COR-L47 (cell line): ENCODE data around the gene FASTKD2.
A peak's percentile ranks its signal among the peaks of the same experiment; 100 is the strongest.
"Not testable (repeated sequence)": the region's sequence is repeated elsewhere in the genome, so short reads cannot be mapped to it uniquely, and the experiment has no call there.

Experiments
- DNase-seq: peaks from one replicate; lab custom pipeline; 2025; lab: John Stamatoyannopoulos, UW

The FASTKD2 gene

DNA sequence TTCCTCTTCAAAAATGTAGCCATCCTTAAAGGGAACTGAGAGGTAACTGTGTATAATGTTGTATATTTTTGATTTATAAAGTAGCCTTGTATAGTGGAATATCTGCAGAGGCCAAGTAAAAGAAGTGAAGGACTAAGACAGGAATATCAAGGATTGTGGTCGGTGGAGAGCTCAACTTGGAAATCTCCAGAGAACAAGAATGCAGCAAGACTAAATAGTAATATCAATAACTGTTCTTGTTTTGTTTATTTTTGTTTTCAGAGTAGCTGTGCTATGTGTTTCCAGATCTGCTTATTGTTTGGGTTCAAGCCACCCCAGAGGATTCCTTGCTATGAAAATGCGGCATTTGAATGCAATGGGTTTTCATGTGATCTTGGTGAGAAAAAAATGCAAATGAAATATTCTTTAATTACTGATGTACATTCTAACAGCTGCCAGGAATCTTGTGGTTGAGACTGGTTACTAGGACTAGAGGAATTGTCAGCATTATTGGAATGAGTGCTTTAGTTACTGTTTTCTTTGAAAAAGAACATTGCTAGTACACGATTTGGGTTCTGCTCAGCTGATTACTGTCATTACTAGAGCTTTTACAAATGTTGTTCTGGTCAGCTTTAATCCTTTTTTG, 25.0 kb downstream of the FASTKD2 start:
- DNase-seq = no peak

DNA sequence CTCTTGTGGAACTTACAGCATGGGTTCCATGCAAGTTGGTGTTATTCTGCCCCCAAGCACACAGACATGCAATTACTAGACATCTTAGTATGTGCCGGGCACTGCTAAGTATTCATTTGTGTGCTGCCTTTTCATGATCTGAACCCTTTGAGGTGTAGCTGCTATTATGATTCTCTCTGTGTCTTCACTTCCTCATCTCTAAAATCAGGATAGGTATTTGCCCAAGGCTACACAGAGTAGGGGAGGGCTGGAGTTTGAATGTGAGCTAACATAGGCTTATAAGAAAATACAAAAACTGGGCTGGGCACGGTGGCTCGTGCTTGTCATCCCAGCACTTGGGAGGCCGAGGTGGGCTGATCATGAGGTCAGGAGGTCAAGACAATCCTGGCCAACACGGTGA, 27.2 kb downstream of the FASTKD2 start:
- DNase-seq = no peak

DNA sequence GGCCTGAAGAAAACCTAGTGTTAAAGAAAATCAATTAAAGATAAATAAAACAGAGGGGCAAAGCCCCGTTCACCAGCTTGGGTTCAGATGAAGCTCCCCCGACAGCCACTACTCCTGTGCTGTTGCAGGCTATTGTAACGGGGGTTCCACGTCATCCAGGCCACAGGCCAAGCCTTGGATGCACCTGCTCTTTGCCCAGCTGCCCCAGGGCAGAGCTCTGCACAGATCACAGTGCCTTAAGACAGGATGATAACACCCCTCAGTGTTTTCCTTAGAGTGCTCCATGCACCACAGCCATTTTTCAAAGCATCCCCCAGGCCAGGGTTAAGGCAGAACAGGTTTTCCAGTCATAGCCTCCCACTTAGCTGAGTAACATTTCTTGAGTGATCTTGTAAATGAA, 32.0 kb downstream of the FASTKD2 start:
- DNase-seq = no peak

DNA sequence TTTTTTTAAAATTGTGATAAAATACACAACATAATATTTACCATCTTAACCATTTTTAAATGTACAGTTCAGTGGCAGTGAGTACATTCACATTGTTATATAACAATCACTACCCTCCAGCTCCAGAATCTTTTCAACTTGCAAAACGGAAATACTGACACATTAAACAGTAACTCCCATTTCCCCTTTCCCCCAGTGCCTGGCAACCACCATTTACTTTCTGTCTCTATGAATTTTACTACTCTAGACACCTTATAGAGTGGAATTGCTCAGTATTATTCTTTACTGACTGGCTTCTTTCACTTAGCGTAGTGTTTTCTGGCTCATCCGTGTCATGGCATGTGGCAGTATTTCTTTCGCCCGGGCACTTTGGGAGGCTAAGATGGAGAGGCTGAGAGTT, 32.6 kb downstream of the FASTKD2 start:
- DNase-seq = no peak

DNA sequence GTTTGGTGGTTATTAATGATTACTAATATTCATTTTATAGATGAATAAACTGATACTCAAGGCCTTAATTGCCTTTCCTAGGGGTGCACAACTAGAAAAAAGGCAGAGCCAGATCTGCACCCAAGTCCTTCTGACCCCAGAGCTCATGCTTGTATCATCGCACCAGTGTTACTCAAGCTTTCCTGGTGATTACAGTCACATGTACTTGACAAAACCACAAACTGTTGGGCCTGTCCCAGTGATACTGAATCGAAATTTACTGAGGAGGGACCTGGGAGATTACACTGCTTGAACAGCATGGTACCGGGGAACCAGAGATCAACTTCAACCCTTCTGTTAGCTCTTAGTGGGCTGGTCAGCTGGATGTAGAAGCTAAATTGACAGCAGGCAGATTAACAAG, 33.7 kb downstream of the FASTKD2 start:
- no peak for DNase-seq

DNA sequence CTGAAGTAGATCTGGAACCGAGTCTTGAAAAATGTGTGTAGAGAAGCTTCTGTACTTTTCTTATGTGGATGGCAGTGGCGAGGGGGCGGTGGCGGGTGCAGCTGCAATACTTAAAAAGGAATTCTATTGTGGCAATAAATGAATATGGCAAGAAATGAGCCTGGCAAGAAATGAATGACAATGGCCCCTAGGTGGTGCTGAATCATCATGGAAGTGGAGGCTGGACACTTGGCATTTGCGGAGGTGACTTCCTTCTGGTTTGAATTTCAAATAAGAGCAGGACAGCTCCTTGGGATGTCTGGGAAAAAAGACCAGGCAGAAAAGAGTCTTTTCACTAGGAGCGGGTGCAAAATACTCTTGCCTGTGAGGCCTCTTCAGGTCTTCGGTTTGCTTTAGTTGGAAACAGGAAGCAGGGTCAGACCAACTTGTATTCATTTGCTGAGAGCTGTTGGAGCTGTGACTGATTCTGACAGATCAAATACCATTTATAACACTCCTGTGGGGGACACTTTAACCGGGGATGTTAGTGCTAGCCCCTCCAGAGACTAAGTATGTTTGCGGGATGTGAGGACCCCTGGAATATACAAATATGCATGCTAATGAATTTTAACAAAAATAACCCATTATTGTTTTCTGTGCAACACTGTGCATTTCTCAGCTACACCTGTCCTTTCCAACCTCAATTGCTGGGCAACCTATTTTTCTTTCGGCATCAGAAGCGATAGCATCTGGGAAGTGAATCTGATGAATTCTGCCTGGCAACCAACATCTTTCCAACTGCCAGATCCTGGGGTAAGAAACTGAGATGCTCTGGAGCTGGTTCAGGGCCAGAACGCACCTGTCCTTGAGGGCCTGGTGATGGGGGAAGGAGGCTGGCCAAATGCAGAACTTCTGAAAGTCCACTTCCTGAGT, 35.4 kb downstream of the FASTKD2 start:
- peak; percentile 73 for DNase-seq

DNA sequence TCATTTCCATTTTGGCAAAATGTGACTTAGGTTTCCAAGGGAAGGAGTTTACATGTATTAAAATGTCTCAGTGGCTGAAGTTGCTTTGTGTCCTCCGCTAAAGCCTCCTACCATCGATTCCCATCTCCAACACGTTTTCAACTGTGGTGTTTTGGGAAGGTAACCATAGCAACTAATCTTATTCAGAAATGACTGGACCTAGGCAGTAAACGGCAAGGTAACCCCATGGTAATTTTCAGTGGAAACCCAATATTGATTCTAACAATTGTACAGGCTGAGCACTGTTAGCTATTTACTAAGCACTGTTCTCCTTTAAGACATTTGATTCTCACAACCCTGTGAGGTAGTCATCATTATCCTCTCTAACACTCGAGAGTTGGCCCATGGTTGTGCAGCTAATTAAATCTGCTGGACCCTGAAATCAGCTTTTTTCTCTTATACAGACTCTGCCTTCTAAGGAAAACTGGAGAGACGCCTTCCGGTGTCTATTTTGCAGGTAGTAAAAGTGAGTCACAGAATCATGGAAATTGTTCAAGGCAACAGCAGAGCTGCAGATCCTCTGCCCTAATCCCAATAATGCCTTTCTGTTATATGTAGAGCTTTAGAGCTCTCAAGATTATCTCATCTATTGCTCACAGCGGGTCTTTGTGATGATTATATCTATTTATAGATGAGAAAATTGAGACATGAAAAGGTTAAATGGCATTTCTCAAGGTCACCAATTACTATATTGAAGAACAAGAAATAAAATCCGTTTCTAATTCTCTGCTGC, 36.2 kb downstream of the FASTKD2 start:
- no peak for DNase-seq

DNA sequence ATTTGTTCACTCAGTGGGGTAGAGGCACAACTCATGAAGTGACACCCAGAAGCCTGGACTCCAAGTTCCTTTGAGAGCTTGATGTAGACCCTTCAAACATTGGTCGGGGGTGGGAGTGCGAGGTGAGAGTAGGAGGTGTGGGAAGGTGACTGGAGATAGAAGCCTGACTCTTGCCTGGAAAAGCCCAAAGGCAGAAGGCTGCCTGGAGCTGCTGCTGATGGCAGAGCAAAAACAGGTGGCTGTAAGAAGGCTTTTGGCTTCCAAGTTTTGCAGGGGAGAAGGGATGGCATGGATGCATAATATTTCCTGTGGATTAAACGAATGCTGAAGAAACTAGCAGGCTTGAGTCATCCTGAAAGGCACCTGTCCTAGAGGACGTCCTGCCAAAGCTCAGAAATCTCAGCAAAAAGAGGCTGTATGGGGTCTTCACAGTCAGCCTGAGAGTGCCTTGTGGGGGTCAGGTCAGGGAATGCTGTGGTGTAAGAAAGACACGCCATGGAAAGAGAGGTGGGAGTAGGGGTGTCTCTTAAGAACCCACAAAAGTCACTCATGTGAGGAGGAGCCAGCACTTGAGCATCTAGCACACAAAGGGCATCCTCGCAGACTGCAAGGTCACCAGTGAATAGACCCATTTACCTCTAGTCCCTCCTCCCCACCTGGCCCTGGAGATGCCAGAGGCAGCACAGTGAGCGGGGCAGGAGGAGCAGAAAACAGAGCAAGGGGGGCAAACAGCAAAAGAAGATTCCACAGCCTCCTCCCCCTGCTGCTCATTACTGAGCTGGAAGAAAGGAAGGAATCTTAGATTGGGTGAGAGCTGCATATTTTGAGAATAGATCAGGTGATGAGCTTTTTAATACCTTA, 37.5 kb downstream of the FASTKD2 start:
- DNase-seq = no peak

DNA sequence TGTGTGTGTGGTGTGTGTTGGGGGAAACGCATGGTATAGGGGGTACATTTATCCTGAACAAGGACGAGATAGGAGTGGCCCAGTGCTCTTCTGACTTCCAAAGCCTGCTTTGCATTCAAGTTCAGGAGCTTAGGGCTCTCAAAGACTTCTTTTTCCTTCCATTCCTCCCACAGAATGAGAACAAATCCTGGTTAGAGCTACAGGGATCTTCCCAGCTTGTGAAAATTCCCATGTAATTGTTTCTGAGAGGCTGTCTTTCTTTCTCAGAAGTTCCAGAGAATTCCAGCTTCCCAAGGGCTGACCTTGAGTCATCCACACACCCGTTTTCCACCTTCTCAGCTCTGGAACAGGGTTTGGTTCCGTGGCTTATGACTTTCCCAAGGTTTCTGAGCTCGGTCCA, 38.9 kb downstream of the FASTKD2 start:
- no peak for DNase-seq

DNA sequence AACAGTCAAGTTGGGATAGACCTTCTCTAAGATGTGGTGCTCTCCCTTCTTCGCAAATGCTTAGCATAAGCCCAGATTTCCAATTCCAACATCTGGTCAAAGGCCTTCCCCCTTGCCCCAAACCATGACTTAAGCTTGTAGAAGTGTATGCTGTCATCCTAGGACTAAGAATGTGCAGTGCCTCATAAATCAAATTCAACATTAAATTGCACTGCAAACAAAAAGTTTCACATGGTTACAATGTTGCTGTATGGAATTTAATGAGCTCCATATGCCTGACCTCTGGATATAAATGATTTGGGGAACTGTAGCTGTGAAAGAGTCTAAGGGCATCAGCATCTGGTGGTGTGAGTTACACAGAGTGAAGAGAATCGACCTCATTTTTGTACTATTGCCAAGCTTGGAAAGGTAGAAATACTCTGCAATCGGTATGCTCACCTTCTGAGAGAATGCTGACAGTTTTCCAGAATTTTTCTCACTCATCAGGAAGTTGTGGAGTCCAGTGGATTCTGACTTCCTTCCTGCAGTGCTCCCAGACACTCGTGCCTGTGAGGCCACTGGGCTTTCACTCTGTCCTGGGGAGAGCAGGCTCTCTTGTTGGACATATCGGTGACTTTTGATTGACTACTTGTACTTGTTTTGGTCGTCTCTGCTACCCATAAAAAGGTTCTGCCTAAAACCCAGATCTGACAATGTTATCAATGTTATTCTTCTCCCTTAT, 40.6 kb downstream of the FASTKD2 start:
- DNase-seq = no peak

DNA sequence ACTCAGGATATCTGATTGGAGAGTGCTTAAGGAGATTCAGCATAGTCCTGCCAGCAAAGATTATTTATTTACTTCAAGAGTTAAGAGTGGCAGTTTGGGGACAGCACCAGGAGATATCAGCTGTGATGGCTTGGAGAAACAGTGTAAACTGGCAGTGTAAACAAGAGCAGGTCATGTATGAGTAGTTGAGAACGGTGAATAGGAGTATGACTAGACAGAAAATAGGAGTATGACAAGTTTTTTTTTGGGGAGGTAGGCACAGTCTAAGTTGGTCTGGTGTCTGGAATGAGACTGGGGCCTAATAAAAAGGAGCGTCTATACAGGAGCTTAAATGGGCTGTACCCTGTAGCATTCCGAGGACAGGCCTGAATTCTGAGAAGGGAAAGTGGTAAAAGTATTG, 42.2 kb downstream of the FASTKD2 start:
- not testable (repeated sequence) for DNase-seq

DNA sequence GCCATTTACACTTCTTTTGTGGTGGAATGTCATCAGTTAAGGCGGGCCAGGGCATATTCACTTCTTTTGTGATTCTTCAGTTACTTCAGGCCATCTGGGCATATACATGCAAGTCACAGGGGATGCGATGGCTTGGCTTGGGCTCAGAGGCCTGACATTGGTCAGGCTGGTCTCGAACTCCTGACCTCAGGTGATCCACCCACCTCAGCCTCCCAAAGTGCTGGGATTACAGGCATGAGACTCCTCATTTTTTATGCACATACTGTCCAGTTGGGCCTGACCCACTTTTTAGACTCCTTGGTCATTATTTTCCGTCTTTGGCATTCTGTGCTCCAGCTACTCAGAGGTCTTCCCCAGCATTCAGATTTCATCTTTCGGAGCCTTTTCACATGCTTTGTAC, 47.1 kb downstream of the FASTKD2 start:
- DNase-seq = not testable (repeated sequence)

DNA sequence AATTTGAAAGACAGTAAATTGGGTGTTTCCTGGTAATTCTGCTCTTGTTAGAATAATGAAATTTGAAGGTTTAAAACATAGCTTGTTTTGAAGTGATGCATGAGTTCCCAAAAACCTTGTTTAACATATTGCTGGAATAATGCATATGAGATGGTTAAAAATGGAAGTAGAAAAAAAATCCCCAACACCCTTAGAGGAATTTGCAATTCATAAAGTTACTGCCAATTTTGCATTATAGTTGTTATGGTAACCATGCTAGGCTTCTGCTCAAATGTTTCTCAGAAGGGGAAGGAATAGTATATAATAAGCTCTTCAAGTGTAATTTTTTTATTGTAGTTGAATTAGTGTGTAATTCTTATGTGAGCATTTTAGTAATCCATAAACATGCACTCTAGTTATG, 49.1 kb downstream of the FASTKD2 start:
- DNase-seq = no peak

DNA sequence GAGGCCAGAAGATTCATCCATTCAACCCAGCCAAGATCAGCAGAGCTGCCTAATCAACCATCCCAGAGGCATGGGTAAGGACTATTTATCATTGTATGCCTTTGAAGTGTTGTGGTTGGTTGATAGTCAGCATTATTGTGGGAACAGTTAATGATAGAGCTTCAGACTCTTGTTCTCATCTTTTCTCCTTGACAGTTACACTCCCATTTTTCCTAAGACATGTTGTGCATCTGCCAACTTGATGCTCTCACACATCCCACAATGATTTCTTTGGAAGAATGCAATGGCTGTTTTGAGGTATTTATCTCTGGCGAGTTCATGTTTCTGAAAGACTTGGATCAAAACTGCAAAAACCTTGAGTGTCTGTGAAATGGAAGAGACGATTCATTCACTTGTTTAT, 55.4 kb downstream of the FASTKD2 start:
- DNase-seq = no peak

DNA sequence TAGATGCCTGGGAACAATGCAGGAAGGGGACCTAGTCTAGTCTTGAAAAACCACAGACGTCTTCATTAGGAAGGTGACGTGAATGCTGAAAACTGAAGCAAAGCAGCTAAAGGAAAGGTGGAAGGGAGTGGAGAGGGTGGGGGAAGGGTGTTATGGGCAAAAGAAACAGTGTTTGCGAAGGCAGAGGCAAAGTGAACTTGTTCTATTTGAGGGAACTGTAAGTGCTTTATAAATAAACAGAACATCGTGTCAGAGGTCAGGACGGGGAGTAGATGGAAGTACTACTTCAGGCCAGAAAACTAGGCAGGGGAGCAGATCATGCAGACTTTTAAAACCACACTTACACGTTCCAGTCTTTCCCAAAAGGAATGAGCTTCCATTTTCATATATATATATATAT, 57.8 kb downstream of the FASTKD2 start:
- DNase-seq = no peak

DNA sequence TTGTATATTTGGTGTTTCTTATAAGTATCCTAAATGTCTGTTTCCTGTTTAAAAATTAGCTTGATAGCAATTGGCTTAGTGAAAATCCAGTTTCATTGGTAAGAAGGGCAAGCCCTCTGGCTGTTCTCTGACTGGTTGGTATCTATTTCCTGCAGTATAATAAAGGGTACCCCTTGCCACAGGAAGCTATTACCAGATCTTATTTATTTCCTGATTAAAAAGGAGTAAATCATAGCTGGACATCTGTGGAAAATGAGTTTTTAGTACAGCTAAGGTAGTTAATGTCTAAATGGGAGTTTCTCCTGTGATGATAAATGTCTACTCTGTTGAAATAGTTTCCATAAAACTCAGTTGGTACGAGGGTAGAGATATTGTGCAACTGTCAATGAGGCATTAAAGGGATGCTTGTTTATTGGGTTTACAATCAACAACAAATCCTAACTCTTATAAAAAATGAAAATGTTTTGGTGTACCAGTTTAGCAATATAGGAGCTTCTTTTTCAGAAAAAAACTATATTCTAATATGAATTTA, 58.7 kb downstream of the FASTKD2 start:
- DNase-seq = no peak

DNA sequence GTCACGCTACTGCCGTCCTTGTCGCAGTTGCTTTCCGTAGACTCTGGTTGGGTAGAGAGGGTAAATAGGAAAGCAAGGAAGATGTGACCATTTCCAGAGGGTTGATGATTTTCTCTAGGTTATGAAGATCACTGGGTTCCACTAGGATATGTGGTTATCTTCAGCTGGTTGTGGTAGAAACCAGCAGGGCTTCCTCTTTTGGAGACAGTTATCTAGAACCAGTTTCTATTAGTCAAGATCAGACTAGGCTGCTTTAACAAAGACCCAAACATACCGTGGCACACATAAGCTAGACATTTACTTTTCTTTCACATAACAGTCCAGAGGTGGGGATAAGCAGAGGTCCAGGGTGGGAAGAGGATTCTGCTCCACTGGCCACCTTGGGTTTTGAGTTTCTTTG, 59.6 kb downstream of the FASTKD2 start:
- DNase-seq = no peak

DNA sequence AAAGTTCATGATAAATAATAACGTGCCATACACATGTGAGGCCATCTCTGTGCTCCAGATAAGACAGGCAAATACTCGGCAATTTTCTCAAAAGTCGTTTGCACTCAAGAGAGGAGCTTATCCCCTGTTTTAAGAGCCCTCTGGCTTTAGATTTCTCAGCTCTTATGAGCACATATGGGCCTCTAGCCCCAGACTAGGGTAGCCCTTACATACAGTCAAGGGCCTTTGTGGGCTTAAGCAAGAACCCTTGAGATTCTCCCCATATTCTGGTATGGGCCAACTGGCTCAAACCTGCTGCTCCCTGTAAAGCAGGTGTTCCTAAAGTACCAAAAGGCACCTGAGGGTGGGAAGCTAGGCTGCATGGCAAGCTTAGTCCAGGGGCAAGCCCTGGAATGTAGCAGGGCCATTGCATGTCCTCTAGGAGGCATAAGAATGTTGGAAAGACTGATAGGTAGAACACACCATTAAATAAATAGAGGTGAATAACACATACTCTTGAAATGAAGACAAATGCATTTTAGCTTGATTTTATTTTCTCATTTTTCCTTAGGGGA, 66.1 kb downstream of the FASTKD2 start:
- DNase-seq = no peak

DNA sequence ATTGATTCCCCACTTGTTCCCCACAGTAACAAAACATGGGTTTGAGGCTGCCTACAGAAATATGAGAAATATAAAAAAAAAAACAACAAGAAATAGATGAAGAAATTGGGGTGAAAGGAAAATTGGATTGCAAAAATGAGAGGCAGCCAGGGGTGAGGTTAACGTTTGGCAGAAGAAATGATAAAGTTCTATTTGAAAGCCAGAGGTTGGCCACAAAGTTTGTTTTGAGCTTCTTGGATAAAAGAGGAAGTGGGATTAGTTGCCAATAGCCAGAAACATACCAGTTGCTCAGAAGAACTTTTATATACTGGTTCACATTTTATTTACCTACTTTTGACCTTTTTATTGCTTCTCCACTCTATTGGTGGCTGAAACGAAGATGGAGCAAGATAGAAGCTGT, 67.5 kb downstream of the FASTKD2 start:
- no peak for DNase-seq

DNA sequence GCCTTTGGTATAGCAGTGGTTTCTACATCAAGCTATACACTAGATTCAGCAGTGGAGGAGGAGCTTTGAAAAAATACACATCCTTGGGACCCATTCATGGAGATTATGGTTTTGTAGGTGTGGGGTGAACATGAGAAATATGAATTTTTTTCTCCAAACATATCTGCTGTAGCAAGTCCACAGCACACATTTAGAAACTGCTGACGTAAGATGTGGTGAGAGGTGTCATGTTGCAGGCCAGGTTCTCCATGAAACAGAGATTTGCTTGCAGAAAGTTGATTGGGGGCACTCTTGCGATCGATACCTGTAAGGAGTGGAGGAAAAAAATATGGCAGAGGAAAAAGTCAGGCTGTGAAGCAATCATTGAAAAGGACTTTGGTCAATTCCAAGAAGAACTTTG, 67.9 kb downstream of the FASTKD2 start:
- no peak for DNase-seq

DNA sequence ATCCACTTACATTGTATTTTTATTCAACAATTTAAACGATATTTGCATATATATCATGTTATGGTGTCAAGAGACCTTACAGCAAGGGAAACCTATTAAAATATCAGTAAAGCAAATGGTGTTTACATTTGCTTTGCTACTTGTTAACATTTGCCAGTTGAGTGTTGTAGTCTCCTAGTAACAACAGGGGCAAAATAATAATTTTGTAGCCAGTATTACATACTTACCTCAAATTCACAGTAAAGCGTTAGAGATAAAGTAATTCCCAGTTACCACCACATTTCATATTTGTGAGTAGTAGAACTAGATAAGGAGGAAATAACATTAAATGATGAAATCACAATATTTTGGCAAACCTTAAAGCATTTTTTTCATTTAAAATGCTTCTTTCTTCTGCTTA, 71.3 kb downstream of the FASTKD2 start:
- peak; percentile 41 for DNase-seq
